Epithelial cell of esophagus (primary cell): ENCODE results near the gene QPRT.
"Not testable (repeated sequence)": the region's sequence is repeated elsewhere in the genome, so short reads cannot be mapped to it uniquely, and the experiment has no call there.

Source experiments
- DNase-seq: peaks from one replicate; pipeline ENCODE4 v3.0.0; 2010; ENCODE audit warnings: low read depth
- H3K4me3 ChIP-seq: 2 replicates; pipeline ENCODE4 v1.5.1; 2011; ENCODE audit warnings: mild to moderate bottlenecking, low read length, control low read depth
- TF ChIP-seq, protein P1 (sequence below): IDR thresholded peaks from 2 replicates; pipeline ENCODE4 v1.5.1; 2011; ENCODE audit warnings: low read depth, mild to moderate bottlenecking, low read length, control low read depth, inconsistent platforms; ENCODE audit not compliant: insufficient read depth; ENCODE audit errors: missing control alignments

The QPRT gene

DNA sequence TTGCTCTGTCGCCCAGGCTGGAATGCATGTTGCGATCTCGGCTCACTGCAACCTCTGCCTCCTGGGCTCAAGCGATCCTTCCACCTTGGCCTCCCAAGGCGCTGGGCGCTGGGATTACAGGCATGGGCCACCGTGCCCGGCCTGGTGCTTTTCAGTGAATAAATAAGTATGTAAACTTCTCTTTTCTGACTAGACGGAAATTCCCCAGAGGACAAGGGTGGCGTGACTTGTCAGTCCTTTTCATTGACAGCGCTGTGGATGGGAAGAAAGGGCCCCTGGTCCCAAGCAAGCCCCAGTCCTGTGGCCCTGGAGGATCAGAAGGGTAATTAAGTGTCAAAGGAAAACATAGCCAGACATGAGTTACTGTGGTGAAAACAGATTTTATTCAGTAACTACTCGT, 25.5 kb upstream of the QPRT start:
- no peak for DNase-seq
- no peak overlapping the region for H3K4me3 ChIP-seq
- TF ChIP-seq, protein P1, sequence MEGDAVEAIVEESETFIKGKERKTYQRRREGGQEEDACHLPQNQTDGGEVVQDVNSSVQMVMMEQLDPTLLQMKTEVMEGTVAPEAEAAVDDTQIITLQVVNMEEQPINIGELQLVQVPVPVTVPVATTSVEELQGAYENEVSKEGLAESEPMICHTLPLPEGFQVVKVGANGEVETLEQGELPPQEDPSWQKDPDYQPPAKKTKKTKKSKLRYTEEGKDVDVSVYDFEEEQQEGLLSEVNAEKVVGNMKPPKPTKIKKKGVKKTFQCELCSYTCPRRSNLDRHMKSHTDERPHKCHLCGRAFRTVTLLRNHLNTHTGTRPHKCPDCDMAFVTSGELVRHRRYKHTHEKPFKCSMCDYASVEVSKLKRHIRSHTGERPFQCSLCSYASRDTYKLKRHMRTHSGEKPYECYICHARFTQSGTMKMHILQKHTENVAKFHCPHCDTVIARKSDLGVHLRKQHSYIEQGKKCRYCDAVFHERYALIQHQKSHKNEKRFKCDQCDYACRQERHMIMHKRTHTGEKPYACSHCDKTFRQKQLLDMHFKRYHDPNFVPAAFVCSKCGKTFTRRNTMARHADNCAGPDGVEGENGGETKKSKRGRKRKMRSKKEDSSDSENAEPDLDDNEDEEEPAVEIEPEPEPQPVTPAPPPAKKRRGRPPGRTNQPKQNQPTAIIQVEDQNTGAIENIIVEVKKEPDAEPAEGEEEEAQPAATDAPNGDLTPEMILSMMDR, result no peak

DNA sequence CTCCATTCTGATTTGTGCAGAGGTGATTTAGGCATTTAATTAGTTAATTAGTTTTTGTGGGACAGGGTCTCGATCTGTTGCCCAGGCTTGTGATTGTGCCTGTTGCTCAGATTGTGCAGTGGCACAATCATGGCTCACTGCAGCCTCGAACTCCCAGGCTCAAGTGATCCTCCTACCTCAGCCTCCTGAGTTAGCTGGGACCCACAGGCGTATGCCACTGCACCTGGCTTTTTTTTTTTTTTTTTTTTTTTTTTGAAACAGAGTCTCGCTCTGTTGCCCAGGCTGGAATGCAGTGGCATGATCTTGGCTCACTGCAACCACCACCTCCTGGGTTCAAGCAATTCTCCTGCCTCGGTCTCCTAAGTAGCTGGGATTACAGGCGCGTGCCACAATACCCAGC, 25.1 kb upstream of the QPRT start:
- H3K4me3 ChIP-seq, DNase-seq: not testable (repeated sequence)

DNA sequence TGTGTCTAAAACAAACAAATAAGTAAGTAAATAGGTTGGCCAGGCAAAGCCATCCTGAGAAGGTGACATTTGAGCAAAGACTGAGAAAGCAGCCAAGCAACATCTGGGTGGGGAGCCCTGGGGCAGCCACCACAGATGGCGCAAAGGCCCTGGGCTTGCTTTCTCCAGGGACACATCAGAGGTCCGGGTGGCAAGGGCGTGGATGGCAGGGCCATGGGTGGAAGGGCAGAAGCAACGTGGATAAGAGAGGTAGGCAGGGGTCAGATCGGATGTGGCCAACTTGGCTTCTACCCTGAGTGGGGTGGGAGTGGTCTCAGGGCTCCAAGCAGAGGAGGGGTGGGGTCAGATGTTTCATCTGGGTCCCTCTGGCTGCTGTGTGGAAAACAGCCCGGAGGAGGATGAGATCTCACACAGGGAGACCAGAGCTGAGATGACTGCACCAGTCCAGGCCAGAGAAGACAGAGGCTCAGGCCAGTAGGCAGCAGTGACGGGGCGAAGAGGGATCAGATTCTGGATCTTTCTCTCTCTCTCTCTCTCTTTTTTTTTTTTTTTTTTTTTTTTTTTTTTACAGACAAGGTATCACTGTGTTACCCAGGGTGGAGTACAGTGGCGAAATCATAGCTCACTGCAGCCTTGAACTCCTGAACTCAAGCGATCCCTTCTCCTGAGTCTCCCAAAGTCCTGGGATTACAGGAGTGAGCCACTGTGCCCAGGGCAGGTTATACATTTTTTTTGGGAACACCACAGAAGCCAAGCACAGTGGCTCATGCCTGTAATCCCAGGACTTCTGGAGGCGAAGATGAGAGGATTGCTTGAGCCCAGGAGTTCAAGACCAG, 22.1 kb upstream of the QPRT start:
- H3K4me3 ChIP-seq, result no peak overlapping the region
- no peak for DNase-seq
- TF ChIP-seq, protein P1, result no peak

DNA sequence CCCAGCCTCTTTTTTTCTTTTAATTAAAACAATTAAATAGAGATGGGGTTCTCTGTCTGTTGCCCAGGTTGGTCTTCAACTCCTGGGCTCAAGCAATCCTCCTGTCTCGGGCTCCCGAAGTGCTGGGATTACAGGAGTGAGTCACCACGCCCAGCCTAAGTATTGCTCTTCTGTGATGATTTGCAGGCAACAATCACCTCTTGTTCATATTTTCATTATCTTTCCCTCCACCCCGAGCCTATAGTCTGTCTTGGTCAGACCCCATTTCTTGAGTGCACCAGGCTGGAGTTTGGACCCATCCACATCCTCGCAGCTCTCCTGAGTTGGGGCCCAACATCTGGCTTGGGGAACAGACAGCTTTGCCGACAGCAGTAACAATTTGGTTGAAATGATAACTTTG, 20.3 kb upstream of the QPRT start:
- TF ChIP-seq, protein P1, result no peak
- H3K4me3 ChIP-seq, result no peak overlapping the region
- no peak for DNase-seq

DNA sequence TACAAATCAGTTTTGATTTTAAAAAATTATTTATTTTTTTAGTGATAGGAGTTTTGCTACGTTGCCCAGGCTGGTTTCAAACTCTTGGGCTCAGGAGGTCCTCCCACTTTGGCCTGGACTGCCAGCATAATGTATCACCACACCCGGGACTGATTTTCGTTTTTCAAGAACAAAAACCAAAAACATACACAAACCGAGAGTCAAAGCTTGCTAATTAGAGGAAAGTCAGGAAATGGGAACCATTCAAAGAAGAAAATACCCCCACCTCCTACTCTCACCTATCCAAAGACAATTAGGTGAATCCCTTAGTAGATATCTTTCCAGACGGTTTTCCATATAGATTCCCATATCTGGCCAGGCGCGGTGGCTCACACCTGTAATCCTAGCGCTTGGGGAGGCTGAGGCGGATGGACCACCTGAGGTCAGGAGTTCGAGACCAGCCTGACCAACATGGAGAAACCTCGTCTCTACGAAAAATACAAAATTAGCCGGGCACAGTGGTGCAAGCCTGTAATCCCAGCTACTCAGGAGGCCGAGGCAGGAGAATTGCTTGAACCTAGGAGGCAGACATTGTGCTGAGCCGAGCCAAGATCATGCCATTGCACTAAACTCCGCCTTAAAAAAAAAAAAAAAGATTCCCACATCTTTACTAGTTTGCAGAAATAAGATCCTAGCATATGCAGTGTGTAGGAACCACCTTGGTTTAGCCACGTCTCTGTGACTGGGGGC, 16.8 kb upstream of the QPRT start:
- H3K4me3 ChIP-seq, result no peak overlapping the region
- DNase-seq, result no peak
- TF ChIP-seq, protein P1, result no peak

DNA sequence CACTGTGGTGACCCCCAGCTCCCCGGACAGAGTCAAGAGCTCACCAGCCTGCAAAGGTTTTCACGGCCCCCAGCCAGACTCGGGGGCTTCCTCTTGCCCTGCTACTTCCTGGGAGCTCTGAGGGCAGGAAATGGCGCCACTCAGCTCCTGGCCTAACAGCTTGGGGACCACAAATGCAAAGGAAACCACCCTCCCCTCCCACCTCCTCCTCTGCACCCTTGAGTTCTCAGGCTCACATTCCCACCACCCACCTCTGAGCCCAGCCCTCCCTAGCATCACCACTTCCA, 16.3 kb upstream of the QPRT start:
- TF ChIP-seq, protein P1, result no peak
- DNase-seq, result no peak
- H3K4me3 ChIP-seq, result no peak overlapping the region

DNA sequence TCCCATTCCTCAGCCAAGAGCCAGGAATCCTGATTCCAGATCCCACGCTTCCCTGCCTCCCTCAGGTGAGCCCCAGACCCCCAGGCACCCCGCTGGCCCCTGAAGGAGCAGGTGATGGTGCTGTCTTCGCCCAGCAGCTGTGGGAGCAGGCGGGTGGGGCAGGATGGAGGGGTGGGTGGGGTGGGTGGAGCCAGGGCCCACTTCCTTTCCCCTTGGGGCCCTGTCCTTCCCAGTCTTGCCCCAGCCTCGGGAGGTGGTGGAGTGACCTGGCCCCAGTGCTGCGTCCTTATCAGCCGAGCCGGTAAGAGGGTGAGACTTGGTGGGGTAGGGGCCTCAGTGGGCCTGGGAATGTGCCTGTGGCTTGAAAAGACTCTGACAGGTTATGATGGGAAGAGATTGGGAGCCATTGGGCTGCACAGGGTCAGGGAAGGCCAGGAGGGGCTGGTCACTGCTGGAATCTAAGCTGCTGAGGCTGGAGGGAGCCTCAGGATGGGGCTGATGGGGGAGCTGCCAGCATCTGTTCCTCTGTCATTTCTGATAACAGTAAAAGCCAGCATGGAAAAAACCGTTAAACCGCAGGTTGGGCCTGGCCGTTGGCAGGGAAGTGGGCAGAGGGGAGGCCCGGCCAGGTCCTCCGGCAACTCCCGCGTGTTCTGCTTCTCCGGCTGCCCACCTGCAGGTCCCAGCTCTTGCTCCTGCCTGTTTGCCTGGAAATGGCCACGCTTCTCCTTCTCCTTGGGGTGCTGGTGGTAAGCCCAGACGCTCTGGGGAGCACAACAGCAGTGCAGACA, 15.8 kb upstream of the QPRT start, which contains the start of gene SPN:
SPN (plus strand) TSS at position 232 of the 791 bp plus-strand sequence; CDS start at position 714, 482 bp downstream.
- no peak for DNase-seq
- TF ChIP-seq, protein P1, result no peak
- no peak within 1 kb of the TSS for H3K4me3 ChIP-seq
